Type B pancreatic cell (in vitro differentiated cells): ENCODE measurements around the gene NDUFS2. TPM values are rescaled to one million over a fixed set of nuclear protein-coding genes. Genes with fewer than 3 reads are reported as not detected.

Experiments used
- DNase-seq: peaks from one replicate; pipeline ENCODE4 v3.0.0; 2021; ENCODE audit warnings: mixed read lengths; ENCODE audit not compliant: unreplicated experiment; ENCODE audit errors: extremely low spot score
- H3K27ac Mint-ChIP-seq: 2 replicates; pipeline ENCODE4 v1.8.0; 2021; ENCODE audit warnings: mild to moderate bottlenecking, mixed read lengths
- H3K27me3 Mint-ChIP-seq: 2 replicates; pipeline ENCODE4 v1.8.0; 2021; ENCODE audit warnings: mixed read lengths
- H3K36me3 Mint-ChIP-seq: 2 replicates; pipeline ENCODE4 v1.8.0; 2021; ENCODE audit warnings: mixed read lengths
- H3K4me1 Mint-ChIP-seq: one replicate; pipeline ENCODE4 v1.8.0; 2021; ENCODE audit warnings: mixed read lengths; ENCODE audit not compliant: unreplicated experiment
- H3K4me3 Mint-ChIP-seq: 2 replicates; pipeline ENCODE4 v1.8.0; 2021; ENCODE audit warnings: mild to moderate bottlenecking, mixed read lengths
- H3K9me3 Mint-ChIP-seq: 2 replicates; pipeline ENCODE4 v1.8.0; 2021; ENCODE audit warnings: mixed read lengths
- CTCF ChIP-seq: fragments of 200-600 bp; sonication (generic); conservative IDR thresholded peaks from 2 replicates; pipeline ENCODE4 v1.5.0; 2021; ENCODE audit warnings: antibody characterized with exemption, mild to moderate bottlenecking
- total RNA-seq: library from RNA; stranded (reverse); gene quantifications from 2 replicates; pipeline ENCODE4 v1.2.1, GENCODE V29; 2021; ENCODE audit warnings: low replicate concordance

The NDUFS2 gene
- total RNA-seq, 1 donor from 2014 or later: 93.1 TPM

DNA sequence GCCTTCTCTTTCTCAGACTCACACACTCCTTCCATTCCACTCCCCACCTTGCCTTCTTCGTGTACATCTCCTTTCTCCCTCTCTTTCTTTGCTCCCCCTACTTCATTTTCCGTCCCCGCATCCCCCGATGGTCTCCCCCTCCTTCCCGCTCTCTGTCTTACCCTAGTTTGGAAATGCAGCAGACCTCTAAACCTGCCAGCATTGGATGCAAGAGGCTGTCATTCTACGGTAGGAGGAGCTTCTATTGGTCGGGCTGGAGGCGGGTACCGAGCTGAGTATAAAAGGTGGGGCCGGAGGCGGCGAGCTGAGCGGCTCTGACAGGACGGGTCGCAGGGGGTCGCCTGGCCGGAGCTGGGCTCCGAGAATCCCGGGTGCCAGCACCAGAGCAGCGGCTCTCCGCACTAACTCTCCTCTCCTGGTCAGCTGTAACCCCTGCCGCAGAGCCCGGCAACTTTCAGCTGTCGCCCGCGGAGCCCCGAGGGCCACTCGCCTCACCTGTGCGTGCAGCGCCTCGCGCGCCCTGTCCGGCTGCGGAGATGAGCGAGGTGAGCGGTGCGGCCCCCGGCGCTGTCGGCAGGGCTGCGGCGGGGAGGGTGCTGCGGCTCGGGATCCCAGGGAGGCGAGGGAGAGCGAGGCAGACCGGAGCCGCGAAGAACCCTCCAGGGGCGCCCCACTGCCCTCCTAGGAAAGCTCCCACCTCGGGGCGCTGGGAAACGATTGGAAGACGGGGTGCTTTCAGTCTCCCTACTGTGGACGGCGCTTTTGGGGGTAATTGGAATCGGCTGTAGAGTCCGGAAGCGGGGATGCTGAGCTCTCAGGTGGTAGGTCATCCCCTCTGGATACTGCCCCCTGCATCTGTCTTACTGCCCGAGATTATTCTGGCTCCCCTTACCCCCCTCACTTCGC is 56.5 kb downstream of the NDUFS2 start, which contains the start of gene PCP4L1:
TSS of gene PCP4L1 (plus strand) at position 307 of the 906 bp plus-strand sequence. CDS start at position 537, 230 bp downstream.
- Mint-ChIP-seq H3K27me3 (peaks cover 53% of the 10 kb centered on the region), H3K36me3 (peaks cover 8% of the 10 kb centered on the region), H3K4me3 (peak within 1 kb of the TSS; percentile 82), H3K9me3 (peaks cover 12% of the 10 kb centered on the region), H3K27ac (peak within 1 kb of the TSS; percentile 69), H3K4me1 (peaks cover 18% of the 10 kb centered on the region)
- no peak for TF ChIP-seq CTCF
- DNase-seq: peak; percentile 78

DNA sequence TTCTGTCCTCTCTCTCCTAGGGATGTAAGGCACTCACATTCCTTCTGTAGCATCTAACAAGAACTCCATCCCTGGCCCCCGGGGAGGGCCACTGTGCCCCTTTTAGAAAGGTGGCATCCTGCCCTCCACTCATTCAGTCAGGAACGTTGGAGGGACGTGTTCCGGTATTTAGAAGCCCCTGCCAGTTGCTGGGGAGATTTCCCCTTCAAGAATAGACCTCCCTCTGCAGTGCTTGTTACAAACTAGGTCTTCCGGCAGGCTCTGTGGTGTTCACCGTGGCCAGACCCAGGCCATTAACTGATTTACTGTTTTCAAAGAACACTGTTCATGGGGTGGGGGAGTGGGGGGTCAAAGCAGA is 57.2 kb downstream of the NDUFS2 start:
- no peak for DNase-seq
- no peak for TF ChIP-seq CTCF
- H3K4me3 Mint-ChIP-seq: peak overlapping the region; percentile 82
- peak overlapping the region; percentile 55 for H3K27ac Mint-ChIP-seq
- peaks cover 18% of the 10 kb centered on the region for H3K4me1 Mint-ChIP-seq
- H3K27me3 Mint-ChIP-seq: peaks cover 53% of the 10 kb centered on the region
- H3K9me3 Mint-ChIP-seq: peaks cover 12% of the 10 kb centered on the region
- H3K36me3 Mint-ChIP-seq: peaks cover 8% of the 10 kb centered on the region

DNA sequence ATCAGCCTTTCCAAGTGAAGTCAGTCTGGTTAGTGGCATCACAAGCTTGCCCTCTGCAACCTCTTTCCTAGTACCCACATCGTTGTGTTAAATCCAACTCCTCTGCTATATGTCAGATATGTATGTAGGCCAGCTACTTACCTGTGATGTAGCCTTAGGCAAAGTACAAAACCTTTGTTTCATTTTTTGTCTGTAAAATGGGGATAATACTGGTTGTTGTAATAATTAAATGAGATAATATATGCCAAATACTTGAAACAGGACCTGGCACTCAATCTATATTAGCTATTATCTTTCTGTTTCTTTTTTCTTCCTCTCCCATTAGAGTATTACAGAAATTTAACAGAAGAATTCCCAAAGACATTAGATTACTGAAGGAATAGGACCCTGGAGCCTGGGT is 57.6 kb downstream of the NDUFS2 start:
- DNase-seq: no peak
- TF ChIP-seq CTCF: no peak
- Mint-ChIP-seq H3K4me3 (peak overlapping the region; percentile 82), H3K36me3 (peaks cover 8% of the 10 kb centered on the region), H3K27me3 (peaks cover 53% of the 10 kb centered on the region), H3K9me3 (peaks cover 12% of the 10 kb centered on the region), H3K27ac (peak overlapping the region; percentile 55), H3K4me1 (peaks cover 18% of the 10 kb centered on the region)

DNA sequence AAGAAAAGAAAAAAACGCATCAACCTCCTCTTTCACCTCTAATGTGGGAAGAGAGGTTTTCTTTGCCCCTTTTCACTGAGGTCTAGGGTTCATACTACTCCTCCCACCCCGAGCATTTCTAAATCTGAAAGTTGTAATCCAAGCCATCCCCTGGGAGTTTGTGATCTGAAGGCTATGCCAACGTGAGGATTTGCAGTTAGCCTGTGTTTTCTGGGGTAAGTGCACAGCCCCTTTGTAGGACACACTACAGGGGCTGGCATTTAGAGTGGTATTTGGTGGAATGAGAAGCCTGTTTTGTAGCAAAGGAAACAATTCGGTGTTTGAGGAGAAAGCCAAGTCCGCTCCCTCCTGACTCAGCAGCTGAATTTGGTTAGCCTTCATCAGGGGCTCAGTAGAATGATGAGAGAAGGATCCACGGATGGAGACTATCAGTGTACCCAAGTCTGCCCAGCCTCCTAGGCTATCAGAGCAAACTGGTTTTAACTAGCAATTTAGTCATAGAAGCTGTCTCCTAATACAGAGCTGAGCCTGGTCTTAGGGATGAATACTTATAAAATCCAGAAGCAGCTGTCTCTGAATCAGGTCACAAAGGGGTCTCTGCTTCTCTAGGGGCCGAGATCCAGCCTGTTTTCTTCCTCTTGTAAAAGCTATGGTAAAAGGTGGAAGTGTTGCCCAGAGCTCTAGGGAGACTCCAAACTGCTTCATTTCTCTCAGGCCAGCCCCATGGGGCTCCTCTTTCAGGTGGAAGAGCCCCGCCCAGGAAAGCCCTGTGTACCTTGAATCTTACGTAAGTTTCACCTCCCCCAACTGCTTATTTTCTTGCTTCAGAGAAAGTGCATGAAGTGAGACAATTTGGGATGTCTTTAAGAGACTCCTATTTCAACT is 58.5 kb downstream of the NDUFS2 start:
- Mint-ChIP-seq H3K4me3 (peak overlapping the region; percentile 51), H3K27ac (no peak overlapping the region), H3K27me3 (peaks cover 51% of the 10 kb centered on the region), H3K9me3 (peaks cover 12% of the 10 kb centered on the region), H3K36me3 (peaks cover 8% of the 10 kb centered on the region), H3K4me1 (peaks cover 18% of the 10 kb centered on the region)
- no peak for DNase-seq
- TF ChIP-seq CTCF: no peak

GRCh38 chr1:161261261-161262235 is 59.4 kb downstream of the NDUFS2 start:
- Mint-ChIP-seq H3K4me3 (peak overlapping the region; percentile 44), H3K27ac (no peak overlapping the region), H3K4me1 (peaks cover 22% of the 10 kb centered on the region), H3K36me3 (peaks cover 5% of the 10 kb centered on the region), H3K27me3 (peaks cover 49% of the 10 kb centered on the region), H3K9me3 (peaks cover 8% of the 10 kb centered on the region)
- TF ChIP-seq CTCF: no peak
- no peak for DNase-seq
